ENCODE measurements around the gene KCNH6.

KCNH6 gene

GRCh38 chr17:63498626-63499195 lies 24.4 kb upstream of the KCNH6 start:
- H3K4me3 ChIP-seq (ENCODE audit: low read depth, low read length) = no peak overlapping the region
- no peak overlapping the region for H3K4me2 ChIP-seq (ENCODE audit: low read length)
- H3K27ac ChIP-seq = no peak overlapping the region
- H2AFZ ChIP-seq = no peak overlapping the region
- H3K9ac ChIP-seq = no peak overlapping the region
- TF ChIP-seq CTCF (IDR thresholded peaks at IDR 0.05) = no peak
- H3K9me3 ChIP-seq (ENCODE audit: control insufficient read depth, low read length) = no peaks in the 10 kb centered on the region
- no peaks in the 10 kb centered on the region for H3K79me2 ChIP-seq
- peaks cover 3% of the 10 kb centered on the region for H3K4me1 ChIP-seq
- no peaks in the 10 kb centered on the region for H3K27me3 ChIP-seq (ENCODE audit: control insufficient read depth, insufficient read depth, low read length)
- no peaks in the 10 kb centered on the region for H3K36me3 ChIP-seq (ENCODE audit: control insufficient read depth, insufficient read depth, low read length)

- TF ChIP-seq CTCF (IDR thresholded peaks at IDR 0.05) = no peak
- H3K9ac ChIP-seq = no peak overlapping the region
- H3K27ac ChIP-seq = no peak overlapping the region
- no peak overlapping the region for H3K4me3 ChIP-seq (ENCODE audit: low read depth, low read length)
- H2AFZ ChIP-seq = no peak overlapping the region
- peaks cover 3% of the 10 kb centered on the region for H3K4me1 ChIP-seq
- no peaks in the 10 kb centered on the region for H3K9me3 ChIP-seq (ENCODE audit: control insufficient read depth, low read length)
- H3K4me2 ChIP-seq (ENCODE audit: low read length) = no peak overlapping the region
- H3K27me3 ChIP-seq (ENCODE audit: control insufficient read depth, insufficient read depth, low read length) = no peaks in the 10 kb centered on the region
- H3K79me2 ChIP-seq = no peaks in the 10 kb centered on the region
- H3K36me3 ChIP-seq (ENCODE audit: control insufficient read depth, insufficient read depth, low read length) = no peaks in the 10 kb centered on the region
Measured at GRCh38 chr17:63500543-63501390, 22.4 kb upstream of the KCNH6 start.

- no peaks in the 10 kb centered on the region for H3K9me3 ChIP-seq (ENCODE audit: control insufficient read depth, low read length)
- H3K4me2 ChIP-seq (ENCODE audit: low read length) = no peak overlapping the region
- H2AFZ ChIP-seq = no peak overlapping the region
- H3K27me3 ChIP-seq (ENCODE audit: control insufficient read depth, insufficient read depth, low read length) = no peaks in the 10 kb centered on the region
- TF ChIP-seq CTCF (IDR thresholded peaks at IDR 0.05) = no peak
- H3K79me2 ChIP-seq = no peaks in the 10 kb centered on the region
- H3K36me3 ChIP-seq (ENCODE audit: control insufficient read depth, insufficient read depth, low read length) = no peaks in the 10 kb centered on the region
- no peak overlapping the region for H3K4me3 ChIP-seq (ENCODE audit: low read depth, low read length)
- H3K27ac ChIP-seq = no peak overlapping the region
- H3K4me1 ChIP-seq = peaks cover 3% of the 10 kb centered on the region
- no peak overlapping the region for H3K9ac ChIP-seq
Measured at GRCh38 chr17:63503341-63503705, 19.8 kb upstream of the KCNH6 start.

- Histone ChIP-seq H3K4me1 (no peaks in the 10 kb centered on the region), H2AFZ (no peak overlapping the region), H3K27me3 (ENCODE audit: control insufficient read depth, insufficient read depth, low read length) (no peaks in the 10 kb centered on the region), H3K79me2 (no peaks in the 10 kb centered on the region), H3K27ac (no peak overlapping the region), H3K4me2 (ENCODE audit: low read length) (no peak overlapping the region), H3K9me3 (ENCODE audit: control insufficient read depth, low read length) (no peaks in the 10 kb centered on the region), H3K4me3 (ENCODE audit: low read depth, low read length) (no peak overlapping the region), H3K9ac (no peak overlapping the region), H3K36me3 (ENCODE audit: control insufficient read depth, insufficient read depth, low read length) (no peaks in the 10 kb centered on the region)
- no peak for TF ChIP-seq CTCF (IDR thresholded peaks at IDR 0.05)
Measured at GRCh38 chr17:63504261-63504660, 18.9 kb upstream of the KCNH6 start.

DNA sequence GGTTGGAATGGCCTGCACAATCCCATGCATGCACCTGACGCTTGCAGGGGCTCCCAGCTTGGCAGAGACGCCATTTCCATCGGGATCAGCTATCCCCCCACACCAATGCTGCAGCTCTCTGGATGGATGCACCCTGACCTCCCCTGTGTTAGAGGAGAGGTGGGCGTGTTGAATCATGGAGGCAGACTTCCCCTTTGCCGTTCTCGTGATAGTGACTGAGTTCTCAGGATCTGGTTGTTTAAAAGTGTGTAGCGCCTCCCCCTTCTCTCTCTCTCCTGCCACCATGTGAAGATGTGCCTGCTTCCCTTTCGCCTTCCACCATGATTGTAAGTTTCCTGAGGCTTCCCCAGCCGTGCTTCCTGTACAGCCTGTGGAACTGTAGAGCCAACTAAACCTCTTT lies 17.8 kb upstream of the KCNH6 start:
- Histone ChIP-seq H3K36me3 (ENCODE audit: control insufficient read depth, insufficient read depth, low read length) (no peaks in the 10 kb centered on the region), H2AFZ (no peak overlapping the region), H3K27ac (no peak overlapping the region), H3K9me3 (ENCODE audit: control insufficient read depth, low read length) (no peaks in the 10 kb centered on the region), H3K4me3 (ENCODE audit: low read depth, low read length) (no peak overlapping the region), H3K27me3 (ENCODE audit: control insufficient read depth, insufficient read depth, low read length) (no peaks in the 10 kb centered on the region), H3K79me2 (no peaks in the 10 kb centered on the region), H3K4me2 (ENCODE audit: low read length) (no peak overlapping the region), H3K4me1 (no peaks in the 10 kb centered on the region), H3K9ac (no peak overlapping the region)
- no peak for TF ChIP-seq CTCF (IDR thresholded peaks at IDR 0.05)

Measured in parathyroid adenoma (tissue), 2 donors.